ENCODE measurements around the gene ZNF366. TPM values are rescaled to one million over a fixed set of nuclear protein-coding genes. Genes with fewer than 3 reads are reported as not detected.

Gene ZNF366
- total RNA-seq, 4 donors from 2014 or later = 2.8 to 6.5 (median 4.9) TPM

DNA sequence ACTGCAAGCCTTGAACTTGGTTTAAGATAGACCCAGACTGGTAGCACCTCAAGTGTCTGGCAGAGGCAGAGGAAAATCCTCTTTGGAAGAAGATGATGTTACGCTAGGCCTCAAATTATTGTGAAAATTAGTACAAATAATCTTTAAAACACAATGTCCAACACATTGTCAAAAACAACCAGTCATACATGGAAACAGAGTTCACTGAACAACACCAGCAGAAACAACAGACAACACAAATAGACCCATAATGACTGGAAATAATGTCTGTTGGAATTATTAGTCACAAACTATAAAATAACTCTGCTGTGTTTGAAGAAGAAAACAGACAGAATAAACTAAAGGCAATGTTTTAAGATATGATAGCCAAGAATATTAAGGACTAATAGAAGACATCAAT is 15.4 kb upstream of the ZNF366 start:
- no peaks in the 10 kb centered on the region for H3K36me3 ChIP-seq
- H3K27me3 ChIP-seq = no peaks in the 10 kb centered on the region
- H3K4me1 ChIP-seq = no peaks in the 10 kb centered on the region
- no peak for ATAC-seq
- H3K9me3 ChIP-seq = no peaks in the 10 kb centered on the region
- H3K27ac ChIP-seq = no peak overlapping the region
- TF ChIP-seq EP300 (IDR thresholded peaks at IDR 0.05) = no peak
- TF ChIP-seq, protein P1, sequence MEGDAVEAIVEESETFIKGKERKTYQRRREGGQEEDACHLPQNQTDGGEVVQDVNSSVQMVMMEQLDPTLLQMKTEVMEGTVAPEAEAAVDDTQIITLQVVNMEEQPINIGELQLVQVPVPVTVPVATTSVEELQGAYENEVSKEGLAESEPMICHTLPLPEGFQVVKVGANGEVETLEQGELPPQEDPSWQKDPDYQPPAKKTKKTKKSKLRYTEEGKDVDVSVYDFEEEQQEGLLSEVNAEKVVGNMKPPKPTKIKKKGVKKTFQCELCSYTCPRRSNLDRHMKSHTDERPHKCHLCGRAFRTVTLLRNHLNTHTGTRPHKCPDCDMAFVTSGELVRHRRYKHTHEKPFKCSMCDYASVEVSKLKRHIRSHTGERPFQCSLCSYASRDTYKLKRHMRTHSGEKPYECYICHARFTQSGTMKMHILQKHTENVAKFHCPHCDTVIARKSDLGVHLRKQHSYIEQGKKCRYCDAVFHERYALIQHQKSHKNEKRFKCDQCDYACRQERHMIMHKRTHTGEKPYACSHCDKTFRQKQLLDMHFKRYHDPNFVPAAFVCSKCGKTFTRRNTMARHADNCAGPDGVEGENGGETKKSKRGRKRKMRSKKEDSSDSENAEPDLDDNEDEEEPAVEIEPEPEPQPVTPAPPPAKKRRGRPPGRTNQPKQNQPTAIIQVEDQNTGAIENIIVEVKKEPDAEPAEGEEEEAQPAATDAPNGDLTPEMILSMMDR (IDR thresholded peaks at IDR 0.05) = no peak
- no peak for TF ChIP-seq POLR2AphosphoS5 (IDR thresholded peaks at IDR 0.05)
- TF ChIP-seq POLR2A (IDR thresholded peaks at IDR 0.05) = no peak
- no peak overlapping the region for H3K4me3 ChIP-seq
- 86 to 93% methylated on average over 1 of the region's 1 CpG for WGBS, 2 donors (ENCODE audit: low coverage in 1 of 2)

DNA sequence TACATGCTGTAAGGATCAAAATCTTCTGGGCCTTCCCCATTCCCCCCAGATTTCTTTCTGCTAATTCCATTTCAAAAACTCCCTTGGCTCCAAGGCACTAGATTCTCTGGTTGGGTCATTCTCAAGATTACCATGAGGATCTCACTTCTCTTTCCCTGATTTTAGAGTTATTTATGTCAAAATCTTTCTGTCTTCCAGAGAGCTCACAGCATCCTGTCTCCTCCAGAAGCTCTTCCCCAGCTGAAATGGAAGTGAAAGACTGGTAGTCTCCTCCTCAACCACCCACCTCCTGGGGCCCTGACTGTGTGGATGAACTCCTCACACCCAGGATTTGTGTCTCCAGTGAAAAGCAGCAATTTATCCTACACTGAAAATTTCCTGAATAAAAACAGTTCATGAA is 11.9 kb upstream of the ZNF366 start:
- TF ChIP-seq, protein P1 (IDR thresholded peaks at IDR 0.05) = no peak
- TF ChIP-seq POLR2AphosphoS5 (IDR thresholded peaks at IDR 0.05) (no peak), EP300 (IDR thresholded peaks at IDR 0.05) (no peak), POLR2A (IDR thresholded peaks at IDR 0.05) (no peak)
- Histone ChIP-seq H3K4me3 (no peak overlapping the region), H3K27ac (peak overlapping the region in 1 of 4 donors; percentile 32), H3K27me3 (no peaks in the 10 kb centered on the region), H3K36me3 (no peaks in the 10 kb centered on the region), H3K4me1 (no peaks in the 10 kb centered on the region), H3K9me3 (no peaks in the 10 kb centered on the region)
- ATAC-seq = no peak

DNA sequence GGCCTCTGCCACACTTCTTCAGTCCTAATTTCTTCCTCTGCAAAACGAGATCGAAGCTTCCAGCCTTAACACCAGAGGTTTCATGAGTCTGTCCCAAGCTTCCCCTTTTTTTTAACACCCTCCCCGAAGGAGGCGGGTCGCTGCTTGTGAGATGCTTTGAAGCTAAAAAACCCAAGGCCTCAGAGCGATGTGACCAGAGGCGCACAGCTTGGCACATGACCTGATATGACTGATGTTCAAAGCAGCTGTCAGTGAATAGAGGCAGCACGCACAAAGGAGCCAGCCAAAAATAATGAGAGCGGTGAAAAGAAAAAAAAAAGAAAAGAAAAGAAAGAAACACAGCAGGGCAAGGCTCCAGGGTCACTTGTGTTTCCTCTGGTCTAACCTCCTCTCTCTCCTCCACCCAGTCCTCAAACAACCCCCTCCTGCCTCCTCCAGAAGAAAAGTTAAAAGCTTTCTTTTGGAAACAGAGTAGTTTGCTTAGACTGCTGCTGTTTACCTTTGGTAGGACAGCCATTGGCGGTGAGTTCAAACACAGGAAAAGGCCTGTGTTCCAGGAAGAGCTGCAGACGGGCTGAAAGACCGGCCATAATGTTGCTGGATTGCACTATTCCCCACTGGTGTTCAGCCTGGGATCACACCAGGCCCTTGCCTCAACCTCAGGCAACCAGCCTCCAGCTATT is 10.9 kb upstream of the ZNF366 start:
- TF ChIP-seq POLR2AphosphoS5 (IDR thresholded peaks at IDR 0.05) (no peak), POLR2A (IDR thresholded peaks at IDR 0.05) (no peak), EP300 (IDR thresholded peaks at IDR 0.05) (no peak)
- TF ChIP-seq, protein P1 (IDR thresholded peaks at IDR 0.05) = no peak
- Histone ChIP-seq H3K27me3 (no peaks in the 10 kb centered on the region), H3K27ac (peak overlapping the region in 3 of 4 donors; percentile 32 to 57 (median 51)), H3K9me3 (no peaks in the 10 kb centered on the region), H3K4me3 (no peak overlapping the region), H3K36me3 (no peaks in the 10 kb centered on the region), H3K4me1 (no peaks in the 10 kb centered on the region)
- ATAC-seq = peak; percentile 63
- WGBS, 2 donors (ENCODE audit: low coverage in 1 of 2) = 54 to 90% methylated on average over 2 to 12 of the region's 12 CpGs

DNA sequence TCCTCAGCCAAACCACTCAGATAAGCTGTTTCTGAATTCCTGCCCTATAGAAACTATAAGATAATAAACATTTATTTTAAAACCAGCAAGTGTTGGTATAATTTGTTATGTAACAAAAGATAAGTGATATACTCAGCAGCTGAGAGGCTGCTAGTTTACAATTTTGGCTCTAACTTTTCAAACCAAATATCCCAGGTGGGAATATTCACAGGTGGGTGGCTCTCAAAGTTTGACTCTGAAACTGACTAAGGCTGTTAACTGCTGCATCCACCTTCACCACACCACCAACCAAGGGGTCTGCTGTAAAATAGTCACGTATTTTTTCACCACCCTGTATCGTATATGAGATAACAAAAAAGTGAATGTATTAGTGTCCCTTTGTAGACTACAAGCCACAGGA is 9.7 kb upstream of the ZNF366 start:
- no peaks in the 10 kb centered on the region for H3K36me3 ChIP-seq
- no peaks in the 10 kb centered on the region for H3K4me1 ChIP-seq
- H3K27me3 ChIP-seq = no peaks in the 10 kb centered on the region
- no peaks in the 10 kb centered on the region for H3K9me3 ChIP-seq
- TF ChIP-seq POLR2A (IDR thresholded peaks at IDR 0.05) (no peak), EP300 (IDR thresholded peaks at IDR 0.05) (no peak), POLR2AphosphoS5 (IDR thresholded peaks at IDR 0.05) (no peak)
- TF ChIP-seq, protein P1 (IDR thresholded peaks at IDR 0.05) = no peak
- H3K4me3 ChIP-seq = no peak overlapping the region
- WGBS, 2 donors (ENCODE audit: low coverage in 1 of 2) = 88 to 100% methylated on average over 2 of the region's 2 CpGs
- no peak overlapping the region for H3K27ac ChIP-seq
- no peak for ATAC-seq

DNA sequence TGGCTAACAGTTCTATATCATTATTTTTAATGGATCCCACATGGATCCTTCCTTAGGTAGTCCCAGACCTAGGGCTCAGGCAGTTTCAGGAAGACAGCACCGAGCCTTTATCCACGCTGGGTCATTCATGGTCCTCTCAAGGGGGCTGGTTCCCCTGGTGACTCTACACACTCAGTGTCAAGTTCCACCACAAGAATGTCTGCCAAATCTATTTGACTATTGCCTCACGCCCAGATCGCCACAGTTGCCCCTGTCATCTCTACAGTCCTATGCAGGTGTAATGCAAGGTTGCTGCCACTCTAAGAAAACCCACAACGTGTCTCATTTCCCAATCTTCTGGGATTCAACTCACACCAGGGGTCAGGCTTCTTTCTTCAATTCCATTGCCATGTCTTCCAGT is 8.0 kb upstream of the ZNF366 start:
- peaks cover 0 to 13% (median 7%) of the 10 kb centered on the region in 3 donors for H3K4me1 ChIP-seq
- WGBS, 2 donors (ENCODE audit: low coverage in 1 of 2) = 96 to 100% methylated on average over 1 to 5 of the region's 5 CpGs
- H3K4me3 ChIP-seq = no peak overlapping the region
- ATAC-seq = no peak
- H3K27me3 ChIP-seq = no peaks in the 10 kb centered on the region
- H3K36me3 ChIP-seq = no peaks in the 10 kb centered on the region
- no peak for TF ChIP-seq POLR2A (IDR thresholded peaks at IDR 0.05)
- TF ChIP-seq, protein P1 (IDR thresholded peaks at IDR 0.05) = no peak
- no peak for TF ChIP-seq EP300 (IDR thresholded peaks at IDR 0.05)
- TF ChIP-seq POLR2AphosphoS5 (IDR thresholded peaks at IDR 0.05) = no peak
- H3K9me3 ChIP-seq = no peaks in the 10 kb centered on the region
- no peak overlapping the region for H3K27ac ChIP-seq
